Rectal smooth muscle tissue (tissue), 1 donor: ENCODE data around the gene COMMD1.
"Not testable (repeated sequence)": the region's sequence is repeated elsewhere in the genome, so short reads cannot be mapped to it uniquely, and the experiment has no call there.

ENCODE experiments used
- H3K27ac ChIP-seq: one replicate; pipeline ENCODE4 v1.7.0; 2013; ENCODE audit warnings: low read depth, low read length, inconsistent platforms
- H3K27me3 ChIP-seq: one replicate; pipeline ENCODE4 v1.7.0; 2013; ENCODE audit warnings: low read length; ENCODE audit not compliant: control insufficient read depth, insufficient read depth
- H3K36me3 ChIP-seq: one replicate; pipeline ENCODE4 v1.7.0; 2013; ENCODE audit warnings: low read length; ENCODE audit not compliant: control insufficient read depth, insufficient read depth
- H3K4me1 ChIP-seq: one replicate; pipeline ENCODE4 v1.7.0; 2013; ENCODE audit warnings: low read length; ENCODE audit not compliant: control insufficient read depth, insufficient read depth
- H3K4me3 ChIP-seq: one replicate; pipeline ENCODE4 v1.7.0; 2013; ENCODE audit warnings: low read length
- H3K9ac ChIP-seq: one replicate; pipeline ENCODE4 v1.7.0; 2013; ENCODE audit warnings: low read length

The COMMD1 gene

GRCh38 chr2:62014102-62014501, 108.6 kb downstream of the COMMD1 start:
- no peaks in the 10 kb centered on the region for H3K36me3 ChIP-seq
- no peak overlapping the region for H3K4me3 ChIP-seq
- H3K9ac ChIP-seq = no peak overlapping the region
- H3K27ac ChIP-seq = no peak overlapping the region
- H3K27me3 ChIP-seq = no peaks in the 10 kb centered on the region
- H3K4me1 ChIP-seq = peaks cover 4% of the 10 kb centered on the region

GRCh38 chr2:62016957-62017356, 111.5 kb downstream of the COMMD1 start:
- Histone ChIP-seq H3K4me3 (no peak overlapping the region), H3K27ac (no peak overlapping the region), H3K36me3 (no peaks in the 10 kb centered on the region), H3K9ac (no peak overlapping the region), H3K27me3 (no peaks in the 10 kb centered on the region), H3K4me1 (no peaks in the 10 kb centered on the region)

GRCh38 chr2:62029910-62030309, 124.4 kb downstream of the COMMD1 start:
- no peaks in the 10 kb centered on the region for H3K36me3 ChIP-seq

GRCh38 chr2:62030902-62031301, 125.4 kb downstream of the COMMD1 start:
- Histone ChIP-seq H3K9ac (no peak overlapping the region), H3K36me3 (no peaks in the 10 kb centered on the region), H3K27me3 (no peaks in the 10 kb centered on the region), H3K4me3 (no peak overlapping the region), H3K27ac (no peak overlapping the region), H3K4me1 (no peaks in the 10 kb centered on the region)

More at GRCh38 chr2:62029910-62030309, 124.4 kb downstream of the COMMD1 start:
- H3K4me3 ChIP-seq = no peak overlapping the region
- H3K27me3 ChIP-seq = no peaks in the 10 kb centered on the region
- H3K4me1 ChIP-seq = no peaks in the 10 kb centered on the region
- no peak overlapping the region for H3K9ac ChIP-seq
- no peak overlapping the region for H3K27ac ChIP-seq

- H3K36me3 ChIP-seq = no peaks in the 10 kb centered on the region
- no peaks in the 10 kb centered on the region for H3K4me1 ChIP-seq
- H3K4me3 ChIP-seq = no peak overlapping the region
- H3K9ac ChIP-seq = no peak overlapping the region
- no peaks in the 10 kb centered on the region for H3K27me3 ChIP-seq
- no peak overlapping the region for H3K27ac ChIP-seq
These were observed 126.6 kb downstream of the COMMD1 start for GRCh38 chr2:62032096-62032495.

- Histone ChIP-seq H3K4me1 (no peaks in the 10 kb centered on the region), H3K27ac (no peak overlapping the region), H3K9ac (no peak overlapping the region), H3K36me3 (no peaks in the 10 kb centered on the region), H3K27me3 (no peaks in the 10 kb centered on the region), H3K4me3 (no peak overlapping the region)
These were observed 129.2 kb downstream of the COMMD1 start for GRCh38 chr2:62034715-62035114.

GRCh38 chr2:62036229-62036628, 130.8 kb downstream of the COMMD1 start:
- Histone ChIP-seq H3K4me1 (no peaks in the 10 kb centered on the region), H3K36me3 (no peaks in the 10 kb centered on the region), H3K9ac (no peak overlapping the region), H3K27ac (no peak overlapping the region), H3K4me3 (no peak overlapping the region), H3K27me3 (no peaks in the 10 kb centered on the region)

GRCh38 chr2:62036761-62037250, 131.3 kb downstream of the COMMD1 start:
- Histone ChIP-seq H3K4me1 (no peaks in the 10 kb centered on the region), H3K27me3 (no peaks in the 10 kb centered on the region), H3K9ac (no peak overlapping the region), H3K27ac (no peak overlapping the region), H3K36me3 (no peaks in the 10 kb centered on the region), H3K4me3 (no peak overlapping the region)

- Histone ChIP-seq H3K36me3 (no peaks in the 10 kb centered on the region), H3K27ac (no peak overlapping the region), H3K4me3 (no peak overlapping the region), H3K27me3 (no peaks in the 10 kb centered on the region), H3K9ac (no peak overlapping the region), H3K4me1 (no peaks in the 10 kb centered on the region)
These were observed 133.7 kb downstream of the COMMD1 start for GRCh38 chr2:62038975-62039771.

- Histone ChIP-seq H3K27me3 (no peaks in the 10 kb centered on the region), H3K4me3 (no peak overlapping the region), H3K4me1 (no peaks in the 10 kb centered on the region), H3K27ac (no peak overlapping the region), H3K36me3 (no peaks in the 10 kb centered on the region), H3K9ac (no peak overlapping the region)
These were observed 135.5 kb downstream of the COMMD1 start for GRCh38 chr2:62040926-62041325.

- H3K4me3 ChIP-seq, H3K4me1 ChIP-seq, H3K27me3 ChIP-seq, H3K36me3 ChIP-seq, H3K27ac ChIP-seq, H3K9ac ChIP-seq: not testable (repeated sequence)
These were observed 136.4 kb downstream of the COMMD1 start for GRCh38 chr2:62041701-62042385.

GRCh38 chr2:62042400-62042799, 136.9 kb downstream of the COMMD1 start:
- no peak overlapping the region for H3K4me3 ChIP-seq
- no peaks in the 10 kb centered on the region for H3K27me3 ChIP-seq
- no peaks in the 10 kb centered on the region for H3K36me3 ChIP-seq
- H3K4me1 ChIP-seq = no peaks in the 10 kb centered on the region
- no peak overlapping the region for H3K9ac ChIP-seq
- H3K27ac ChIP-seq = no peak overlapping the region
